ENCODE data around the gene RAB6A. TPM values are rescaled to one million over a fixed set of nuclear protein-coding genes. Genes with fewer than 3 reads are reported as not detected.

The RAB6A gene
- 68.4 and 158 TPM in 2 replicates for total RNA-seq (ENCODE audit: low replicate concordance)

DNA sequence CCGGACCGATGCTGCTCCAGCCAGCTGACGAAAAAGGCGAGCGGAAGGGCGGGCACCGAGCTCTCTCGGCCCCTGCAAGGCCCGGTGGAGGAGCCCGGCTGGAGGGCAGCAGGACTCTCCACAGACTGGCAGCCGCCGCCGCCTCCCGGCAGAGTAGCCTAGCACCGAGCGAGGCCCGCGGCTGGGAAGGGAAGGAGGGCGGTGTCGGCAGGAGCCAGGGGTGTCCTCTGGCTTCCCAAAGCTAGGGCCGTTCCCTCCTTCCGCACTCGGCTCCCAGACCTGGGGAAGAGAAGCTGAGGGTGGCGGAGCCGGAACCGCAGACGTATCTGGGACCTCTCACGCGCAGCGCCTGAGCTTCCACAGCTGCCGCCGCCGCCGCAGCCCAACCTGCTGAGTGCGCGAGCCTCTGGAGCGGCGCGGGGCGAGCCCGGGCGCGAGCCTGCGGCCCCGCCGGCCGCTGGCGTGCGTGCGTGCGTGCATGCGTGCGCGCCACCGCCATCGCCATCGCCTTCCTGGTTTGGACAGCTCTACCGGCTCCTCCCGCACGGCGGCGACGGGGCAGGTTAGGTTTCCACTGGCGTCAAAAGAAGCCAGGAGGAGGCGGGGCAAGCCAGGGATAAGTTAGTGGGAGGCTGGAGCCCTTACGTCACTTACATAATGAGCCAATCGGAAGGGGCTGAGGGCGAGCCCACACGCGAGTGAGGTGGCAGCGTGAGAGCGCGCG lies at the start of gene RAB6A:
Gene RAB6A (minus strand): TSS at position 396 of the 724 bp plus-strand sequence. CDS start 439 bp downstream, outside the sequence.
- peak within 1 kb of the TSS; percentile 89 for H3K4me3 ChIP-seq (ENCODE audit: low read depth, low read length)
- peak; percentile 99 for DNase-seq (ENCODE audit: low read depth)
- TF ChIP-seq, protein P1, sequence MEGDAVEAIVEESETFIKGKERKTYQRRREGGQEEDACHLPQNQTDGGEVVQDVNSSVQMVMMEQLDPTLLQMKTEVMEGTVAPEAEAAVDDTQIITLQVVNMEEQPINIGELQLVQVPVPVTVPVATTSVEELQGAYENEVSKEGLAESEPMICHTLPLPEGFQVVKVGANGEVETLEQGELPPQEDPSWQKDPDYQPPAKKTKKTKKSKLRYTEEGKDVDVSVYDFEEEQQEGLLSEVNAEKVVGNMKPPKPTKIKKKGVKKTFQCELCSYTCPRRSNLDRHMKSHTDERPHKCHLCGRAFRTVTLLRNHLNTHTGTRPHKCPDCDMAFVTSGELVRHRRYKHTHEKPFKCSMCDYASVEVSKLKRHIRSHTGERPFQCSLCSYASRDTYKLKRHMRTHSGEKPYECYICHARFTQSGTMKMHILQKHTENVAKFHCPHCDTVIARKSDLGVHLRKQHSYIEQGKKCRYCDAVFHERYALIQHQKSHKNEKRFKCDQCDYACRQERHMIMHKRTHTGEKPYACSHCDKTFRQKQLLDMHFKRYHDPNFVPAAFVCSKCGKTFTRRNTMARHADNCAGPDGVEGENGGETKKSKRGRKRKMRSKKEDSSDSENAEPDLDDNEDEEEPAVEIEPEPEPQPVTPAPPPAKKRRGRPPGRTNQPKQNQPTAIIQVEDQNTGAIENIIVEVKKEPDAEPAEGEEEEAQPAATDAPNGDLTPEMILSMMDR (IDR thresholded peaks at IDR 0.05; ENCODE audit: insufficient read depth, low read length) = peak; percentile 36

DNA sequence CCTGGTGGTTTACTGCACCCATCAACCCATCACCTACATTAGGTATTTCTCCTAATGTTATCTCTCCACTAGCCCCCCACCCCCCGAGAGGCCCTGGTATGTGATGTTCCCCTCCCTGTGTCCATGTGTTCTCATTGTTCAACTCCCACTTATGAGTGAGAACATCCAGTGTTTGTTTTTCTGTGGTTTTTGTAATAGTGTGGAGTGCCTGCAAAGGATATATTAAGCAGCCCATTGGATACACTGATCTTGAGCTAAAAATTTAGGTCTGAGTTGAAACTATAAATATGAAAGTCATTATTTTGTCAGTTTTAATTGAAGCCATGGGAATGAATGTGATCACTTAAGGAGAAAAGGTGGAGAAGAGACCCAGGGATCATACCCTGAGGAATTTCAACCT lies 49.8 kb upstream of the RAB6A start:
- no peak for DNase-seq (ENCODE audit: low read depth)
- H3K4me3 ChIP-seq (ENCODE audit: low read depth, low read length) = no peak overlapping the region
- TF ChIP-seq, protein P1 (IDR thresholded peaks at IDR 0.05; ENCODE audit: insufficient read depth, low read length) = no peak

DNA sequence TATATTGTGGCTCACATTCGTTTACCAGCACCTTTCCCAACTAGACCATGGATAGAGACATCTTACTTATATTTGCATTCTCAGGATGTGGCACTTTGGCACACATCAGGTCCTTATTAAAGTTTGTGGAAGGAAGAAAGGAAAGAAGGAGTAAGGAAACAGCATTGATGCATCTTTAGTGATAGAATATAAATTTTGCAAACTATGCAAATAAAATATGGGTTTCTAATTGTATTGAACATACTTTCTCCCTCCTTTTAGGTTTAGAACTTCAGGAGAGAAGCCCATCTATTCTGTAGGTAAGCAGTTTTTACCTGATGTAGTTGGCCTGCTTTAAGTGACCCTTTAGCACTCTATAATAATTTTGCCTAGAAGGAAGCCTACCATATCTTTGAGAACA lies 47.2 kb upstream of the RAB6A start:
- TF ChIP-seq, protein P1 (IDR thresholded peaks at IDR 0.05; ENCODE audit: insufficient read depth, low read length) = no peak
- H3K4me3 ChIP-seq (ENCODE audit: low read depth, low read length) = no peak overlapping the region
- no peak for DNase-seq (ENCODE audit: low read depth)

DNA sequence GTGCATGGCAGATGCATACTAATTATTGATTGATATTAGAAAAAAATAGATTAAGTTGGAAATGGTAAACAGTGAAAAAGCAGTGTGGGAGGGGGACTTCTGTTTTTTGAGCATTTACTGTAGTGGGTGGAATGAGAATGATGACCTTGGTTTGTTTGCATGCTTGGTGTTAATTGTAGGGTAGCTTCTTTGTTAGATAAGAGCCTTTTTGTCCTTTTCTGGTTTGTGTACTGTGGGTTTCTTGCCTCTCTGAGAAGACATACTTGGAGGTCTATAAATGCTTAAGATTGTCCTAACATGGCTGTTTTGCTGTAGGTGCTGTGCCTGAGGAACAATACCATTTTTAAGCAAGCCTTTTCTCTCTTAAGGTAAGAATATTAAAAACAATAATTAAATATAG lies 43.8 kb upstream of the RAB6A start:
- no peak for DNase-seq (ENCODE audit: low read depth)
- TF ChIP-seq, protein P1 (IDR thresholded peaks at IDR 0.05; ENCODE audit: insufficient read depth, low read length) = no peak
- no peak overlapping the region for H3K4me3 ChIP-seq (ENCODE audit: low read depth, low read length)

DNA sequence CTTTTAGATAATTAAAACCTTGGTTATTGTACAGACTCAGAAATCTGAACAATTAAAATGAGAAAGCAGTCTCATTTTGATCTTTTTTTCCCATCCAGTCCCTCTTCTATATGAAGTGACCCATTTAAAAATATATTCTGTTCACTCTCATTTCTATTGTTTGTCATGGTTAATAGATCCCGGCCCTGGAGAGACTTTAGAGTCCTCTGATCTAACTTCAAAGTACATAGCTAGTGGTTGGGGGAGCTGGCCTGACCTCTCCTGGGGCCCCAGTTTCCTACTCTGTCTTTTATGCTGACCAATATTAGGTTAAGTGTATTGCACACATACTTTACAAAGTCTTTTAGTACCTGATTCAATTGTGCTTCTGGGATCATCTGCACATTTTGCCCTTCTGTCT lies 40.3 kb upstream of the RAB6A start:
- H3K4me3 ChIP-seq (ENCODE audit: low read depth, low read length) = no peak overlapping the region

DNA sequence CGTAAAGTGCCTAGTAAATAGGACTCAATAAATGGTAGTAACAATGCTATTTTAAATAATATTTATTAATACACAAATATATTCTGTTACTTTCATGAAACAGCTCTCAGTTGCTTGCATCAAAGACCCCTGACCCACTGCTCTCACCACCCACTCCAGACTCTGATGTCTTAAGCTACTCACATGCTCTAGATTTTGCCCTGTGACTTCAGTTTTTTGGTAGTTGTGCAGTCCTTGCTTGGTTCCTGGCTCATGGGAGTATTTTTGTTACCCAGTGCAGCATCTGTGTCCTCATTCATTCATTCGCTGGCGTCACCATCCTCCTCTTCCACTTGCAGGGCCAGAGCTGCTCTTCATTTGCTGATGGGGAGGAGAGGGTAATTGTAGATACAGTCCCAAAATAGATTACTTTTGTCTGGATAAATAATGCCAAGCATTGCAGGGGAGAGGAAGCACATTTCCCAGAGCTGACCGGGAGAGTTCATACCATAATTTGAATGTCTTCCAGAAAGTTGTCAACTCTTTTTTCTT lies 39.5 kb upstream of the RAB6A start:
- TF ChIP-seq, protein P1 (IDR thresholded peaks at IDR 0.05; ENCODE audit: insufficient read depth, low read length) = no peak
- DNase-seq (ENCODE audit: low read depth) = no peak
- no peak overlapping the region for H3K4me3 ChIP-seq (ENCODE audit: low read depth, low read length)

More for the DNA sequence above, 40.3 kb upstream of the RAB6A start:
- DNase-seq (ENCODE audit: low read depth) = no peak
- TF ChIP-seq, protein P1 (IDR thresholded peaks at IDR 0.05; ENCODE audit: insufficient read depth, low read length) = no peak

All from fibroblast of the aortic adventitia (primary cell).